ENCODE data around the gene ARPC5L. TPM values are rescaled to one million over a fixed set of nuclear protein-coding genes. Genes with fewer than 3 reads are reported as not detected.

The ARPC5L gene
- total and polyA plus RNA-seq, 4 donors, result 27.6 to 64.6 (median 47.7) TPM

GRCh38 chr9:124813501-124814163 lies 48.3 kb upstream of the ARPC5L start:
- DNase-seq (no peak), ATAC-seq (ENCODE audit: insufficient read depth, low FRiP score) (no peak)
- peaks cover 0 to 12% (median 7%) of the 10 kb centered on the region in 5 donors for H3K4me1 ChIP-seq (ENCODE audit: control insufficient read depth in 5 of 5, insufficient read depth in 5 of 5, low read length in 5 of 5)
- no peak for TF ChIP-seq CTCF (IDR thresholded peaks at IDR 0.05; ENCODE audit: control extremely low read depth, extremely low read depth)
- no peak overlapping the region for H3K9ac ChIP-seq (ENCODE audit: insufficient read depth in 1 of 2, low read length in 2 of 2)
- no peak overlapping the region for H3K27ac ChIP-seq (ENCODE audit: low read depth in 1 of 2, low read length in 1 of 2)
- no peak overlapping the region for H3K4me3 ChIP-seq
- peaks cover 0 to 1% (median 0%) of the 10 kb centered on the region in 4 donors for H3K9me3 ChIP-seq (ENCODE audit: control insufficient read depth in 4 of 4, insufficient read depth in 3 of 4, low read length in 3 of 4)
- peaks cover 0 to 6% (median 3%) of the 10 kb centered on the region in 4 donors for H3K36me3 ChIP-seq (ENCODE audit: control insufficient read depth in 4 of 4, insufficient read depth in 4 of 4, low read length in 4 of 4)
- H3K27me3 ChIP-seq (ENCODE audit: control insufficient read depth in 3 of 3, insufficient read depth in 3 of 3, low read length in 2 of 3), result no peaks in the 10 kb centered on the region
- 90% methylated on average over 11 of the region's 11 CpGs for WGBS, 2 donors

- TF ChIP-seq CTCF (IDR thresholded peaks at IDR 0.05; ENCODE audit: control extremely low read depth, extremely low read depth), result no peak
- ATAC-seq (ENCODE audit: insufficient read depth, low FRiP score) (no peak), DNase-seq (no peak)
- H3K9me3 ChIP-seq (ENCODE audit: control insufficient read depth in 4 of 4, insufficient read depth in 3 of 4, low read length in 3 of 4), result peaks cover 0 to 2% (median 0%) of the 10 kb centered on the region in 4 donors
- H3K27me3 ChIP-seq (ENCODE audit: control insufficient read depth in 3 of 3, insufficient read depth in 3 of 3, low read length in 2 of 3), result no peaks in the 10 kb centered on the region
- no peak overlapping the region for H3K4me3 ChIP-seq
- no peak overlapping the region for H3K27ac ChIP-seq (ENCODE audit: low read depth in 1 of 2, low read length in 1 of 2)
- WGBS, 2 donors, result 82 to 83% methylated on average over 5 of the region's 5 CpGs
- H3K9ac ChIP-seq (ENCODE audit: insufficient read depth in 1 of 2, low read length in 2 of 2), result no peak overlapping the region
- H3K4me1 ChIP-seq (ENCODE audit: control insufficient read depth in 5 of 5, insufficient read depth in 5 of 5, low read length in 5 of 5), result peaks cover 0 to 12% (median 7%) of the 10 kb centered on the region in 5 donors
- H3K36me3 ChIP-seq (ENCODE audit: control insufficient read depth in 4 of 4, insufficient read depth in 4 of 4, low read length in 4 of 4), result peaks cover 0 to 6% (median 3%) of the 10 kb centered on the region in 4 donors
Observed at GRCh38 chr9:124814164-124814535, 47.8 kb upstream of the ARPC5L start.

GRCh38 chr9:124815601-124816000 lies 46.3 kb upstream of the ARPC5L start:
- Histone ChIP-seq H3K27me3 (ENCODE audit: control insufficient read depth in 3 of 3, insufficient read depth in 3 of 3, low read length in 2 of 3) (no peaks in the 10 kb centered on the region), H3K4me3 (no peak overlapping the region), H3K36me3 (ENCODE audit: control insufficient read depth in 4 of 4, insufficient read depth in 4 of 4, low read length in 4 of 4) (peaks cover 0 to 2% (median under 1%) of the 10 kb centered on the region in 4 donors), H3K9me3 (ENCODE audit: control insufficient read depth in 4 of 4, insufficient read depth in 3 of 4, low read length in 3 of 4) (peaks cover 0 to 2% (median 0%) of the 10 kb centered on the region in 4 donors), H3K4me1 (ENCODE audit: control insufficient read depth in 5 of 5, insufficient read depth in 5 of 5, low read length in 5 of 5) (peaks cover 0 to 12% (median 7%) of the 10 kb centered on the region in 5 donors), H3K9ac (ENCODE audit: insufficient read depth in 1 of 2, low read length in 2 of 2) (no peak overlapping the region), H3K27ac (ENCODE audit: low read depth in 1 of 2, low read length in 1 of 2) (no peak overlapping the region)
- DNase-seq (no peak), ATAC-seq (ENCODE audit: insufficient read depth, low FRiP score) (no peak)
- WGBS, 2 donors, result 91 to 95% methylated on average over 5 of the region's 5 CpGs
- TF ChIP-seq CTCF (IDR thresholded peaks at IDR 0.05; ENCODE audit: control extremely low read depth, extremely low read depth), result no peak
